ENCODE measurements around the gene VARS1. TPM values are rescaled to one million over a fixed set of nuclear protein-coding genes. Genes with fewer than 3 reads are reported as not detected.

The VARS1 gene
- total and polyA plus RNA-seq, 2 of the 8 experiments (the other 6 are each of a cell fraction or from before 2014, with no cell fraction given): 53.5 to 162 TPM

DNA sequence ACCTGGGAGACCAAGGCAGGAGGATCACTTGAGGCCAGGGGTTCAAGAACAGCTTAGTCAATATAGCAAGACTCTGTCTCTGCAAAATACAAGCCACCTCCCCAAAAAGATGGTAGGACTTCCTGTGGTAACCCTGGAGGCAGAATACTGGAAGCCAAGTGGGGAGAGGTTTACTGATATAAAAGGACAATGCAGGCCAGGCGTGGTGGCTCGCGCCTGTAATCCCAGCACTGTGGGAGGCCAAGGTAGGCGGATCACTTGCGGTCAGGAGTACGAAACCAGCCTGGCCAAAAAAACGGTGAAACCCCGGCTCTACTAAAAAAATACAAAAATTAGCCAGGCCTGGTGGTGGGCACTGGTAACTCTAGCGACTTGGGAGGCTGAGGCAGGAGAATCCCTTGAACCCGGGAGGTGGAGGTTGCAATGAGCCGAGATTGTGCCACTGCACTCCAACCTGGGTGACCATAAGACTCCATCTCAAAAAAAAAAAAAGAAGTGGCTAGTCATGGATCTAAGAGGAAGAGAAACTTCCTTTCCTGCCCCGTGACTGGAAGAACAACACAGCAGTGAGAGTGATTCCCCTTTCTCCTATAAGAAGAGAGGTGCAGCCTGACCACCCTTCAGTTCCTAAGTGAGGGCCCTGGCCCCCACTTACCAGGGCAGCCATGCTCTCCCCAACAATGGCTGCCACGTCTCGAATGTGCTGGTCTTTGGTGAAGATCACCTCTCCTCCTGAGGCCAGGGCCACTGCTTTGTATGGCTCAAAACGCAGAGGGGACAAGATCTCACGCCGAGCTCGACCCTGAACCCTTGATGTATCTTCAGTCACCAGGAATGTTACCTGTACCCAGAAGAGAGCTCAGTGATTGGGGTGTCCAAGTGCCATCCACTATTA lies 26.9 kb downstream of the VARS1 start:
- Histone ChIP-seq H2BK5ac (ENCODE audit: low read depth, low read length) (no peak overlapping the region), H3K4ac (replicated peaks; ENCODE audit: insufficient read length, low read depth, low read length) (no peak overlapping the region), H3K27ac (ENCODE audit: low read depth, low read length) (no peak overlapping the region), H4K91ac (replicated peaks; ENCODE audit: insufficient read length, low read length) (no peak overlapping the region), H2AK5ac (ENCODE audit: low read depth, low read length) (no peak overlapping the region), H3K4me2 (ENCODE audit: insufficient read depth in 1 of 2, low read depth in 2 of 2, low read length in 2 of 2) (no peak overlapping the region), H3K4me3 (ENCODE audit: extremely low read depth in 1 of 4, insufficient read depth in 2 of 4, low read depth in 3 of 4, low read length in 4 of 4) (no peak overlapping the region), H3K56ac (replicated peaks; ENCODE audit: insufficient read length, low read depth, low read length) (no peak overlapping the region), H2BK120ac (replicated peaks; ENCODE audit: low read depth, low read length) (no peak overlapping the region), H2BK15ac (ENCODE audit: low read length) (no peak overlapping the region), H3K4me1 (replicated peaks in 1 of 4; ENCODE audit: control insufficient read depth in 3 of 4, insufficient read depth in 4 of 4, low read length in 3 of 4) (peaks cover 0 to 5% (median under 1%) of the 10 kb centered on the region in 4 experiments; a peak in 4 of 7 replicates), H3K27me3 (replicated peaks in 1 of 4; ENCODE audit: control insufficient read depth in 3 of 4, extremely low read depth in 1 of 4, insufficient read depth in 3 of 4, low read length in 3 of 4) (no peaks in the 10 kb centered on the region), H3K23ac (ENCODE audit: insufficient read length) (no peak overlapping the region), H3K9me3 (ENCODE audit: insufficient read depth in 2 of 2, low read depth in 1 of 2, low read length in 1 of 2) (no peaks in the 10 kb centered on the region), H3K36me3 (ENCODE audit: control insufficient read depth in 2 of 4, insufficient read depth in 4 of 4, low read length in 3 of 4) (no peaks in the 10 kb centered on the region; a peak in 1 of 8 replicates), H3K9ac (replicated peaks in 1 of 4; ENCODE audit: extremely low read depth in 1 of 4, low read depth in 3 of 4, low read length in 3 of 4) (no peak overlapping the region), H4K20me1 (replicated peaks in 1 of 2; ENCODE audit: control insufficient read depth in 1 of 2, insufficient read depth in 2 of 2, low read length in 2 of 2) (no peaks in the 10 kb centered on the region), H4K5ac (ENCODE audit: insufficient read length, low read depth, low read length) (no peak overlapping the region), H3K18ac (ENCODE audit: extremely low read depth, low read length) (no peak overlapping the region), H3K14ac (ENCODE audit: insufficient read length) (no peak overlapping the region), H4K8ac (ENCODE audit: extremely low read depth, insufficient read depth, low read length) (no peak overlapping the region), H3K79me1 (ENCODE audit: low read depth, low read length) (no peaks in the 10 kb centered on the region), H3K79me2 (ENCODE audit: control insufficient read depth in 1 of 2, insufficient read depth in 2 of 2, low read length in 2 of 2) (no peaks in the 10 kb centered on the region), H2AFZ (ENCODE audit: low read length) (no peak overlapping the region), H2BK20ac (ENCODE audit: low read length) (no peak overlapping the region), H2BK12ac (ENCODE audit: low read depth, low read length) (no peak overlapping the region), H3K23me2 (ENCODE audit: low read depth, low read length) (0 out of 2 replicates have a peak, but pooled peaks cover 3% of the 10 kb centered on the region)
- DNase-seq (ENCODE audit: low read depth in 1 of 2, low spot score in 2 of 2) (no peak), FAIRE-seq (no peak)
- ChIA-PET POLR2A (ENCODE audit: partially characterized antibody) (interaction anchor here (0.6 to 2.8 kb wide), 13 partner anchors 8 to 191 kb away, joined by 3 to 10 read pairs (median 4); partner anchors contain the start of genes BAG6, HSPA1A, HSPA1L and MSH5), CTCF (ENCODE audit: partially characterized antibody) (interaction anchor here (0.9 to 14.4 kb wide), 34 partner anchors 10 to 172 kb away, joined by 3 to 228 read pairs (median 8); partner anchors contain the start of genes CLIC1, DDAH2, HSPA1B and LY6G5C)
- WGBS, 2 experiments (ENCODE audit: extremely low coverage in 1 of 2, insufficient coverage in 1 of 2, insufficient read length in 1 of 2, insufficient replicate concordance in 2 of 2, low coverage in 1 of 2, low lambda C conversion rate in 2 of 2, missing lambda C conversion rate in 1 of 2): 89% methylated on average over 18 of the region's 18 CpGs; no CpG with 5 or more reads in 1 of the 2 experiments
- TF ChIP-seq CREB1 (IDR thresholded peaks at IDR 0.05): no peak
- TF ChIP-seq ZNF274 (IDR thresholded peaks at IDR 0.05; ENCODE audit: borderline replicate concordance, extremely low read depth, low read length): no peak
- no peak for TF ChIP-seq CTCF (IDR thresholded peaks at IDR 0.05; ENCODE audit: control extremely low read depth in 1 of 3, insufficient read depth in 1 of 3, low read depth in 1 of 3, low read length in 3 of 3)
- TF ChIP-seq SUZ12 (IDR thresholded peaks at IDR 0.05; ENCODE audit: low read length): no peak
- TF ChIP-seq, protein P1, sequence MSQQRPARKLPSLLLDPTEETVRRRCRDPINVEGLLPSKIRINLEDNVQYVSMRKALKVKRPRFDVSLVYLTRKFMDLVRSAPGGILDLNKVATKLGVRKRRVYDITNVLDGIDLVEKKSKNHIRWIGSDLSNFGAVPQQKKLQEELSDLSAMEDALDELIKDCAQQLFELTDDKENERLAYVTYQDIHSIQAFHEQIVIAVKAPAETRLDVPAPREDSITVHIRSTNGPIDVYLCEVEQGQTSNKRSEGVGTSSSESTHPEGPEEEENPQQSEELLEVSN (IDR thresholded peaks at IDR 0.05): no peak
- TF ChIP-seq HDAC2 (IDR thresholded peaks at IDR 0.05; ENCODE audit: borderline replicate concordance in 1 of 2, low read depth in 2 of 2, low read length in 2 of 2): no peak
- TF ChIP-seq SP2 (IDR thresholded peaks at IDR 0.05; ENCODE audit: low read length): no peak
